OCI-M1 (cell line): ENCODE results near the gene PGM5.
"Not testable (repeated sequence)": the region's sequence is repeated elsewhere in the genome, so short reads cannot be mapped to it uniquely, and the experiment has no call there.

Source experiments
- DNase-seq: peaks from one replicate; lab custom pipeline; 2025; lab: John Stamatoyannopoulos, UW

Gene PGM5

GRCh38 chr9:68356380-68357118 is at the start of gene PGM5:
Gene PGM5 (plus strand): TSS chr9:68356611. CDS start chr9:68357128, 517 bp downstream.
- not testable (repeated sequence) for DNase-seq

DNA sequence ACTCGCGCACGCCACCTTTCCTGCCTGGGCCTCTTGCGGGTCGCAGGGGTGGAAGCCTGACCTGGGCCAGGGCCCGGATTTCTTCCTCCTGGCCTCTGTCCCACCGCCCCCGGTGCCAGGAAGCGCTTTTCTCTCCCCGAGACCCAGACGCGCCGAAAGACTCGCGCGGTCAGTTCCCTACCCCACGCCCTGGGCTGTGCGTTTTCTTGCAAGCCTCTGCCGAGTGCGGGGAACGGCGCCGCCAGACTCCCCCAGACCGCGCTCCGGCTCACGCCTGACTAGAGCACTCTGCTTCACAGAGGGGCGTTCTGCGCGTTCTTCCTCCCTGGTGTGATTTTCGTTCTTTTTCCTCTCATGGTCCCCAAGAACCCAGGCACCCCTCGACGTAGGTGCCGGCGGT is 49.3 kb upstream of the PGM5 start:
- not testable (repeated sequence) for DNase-seq

DNA sequence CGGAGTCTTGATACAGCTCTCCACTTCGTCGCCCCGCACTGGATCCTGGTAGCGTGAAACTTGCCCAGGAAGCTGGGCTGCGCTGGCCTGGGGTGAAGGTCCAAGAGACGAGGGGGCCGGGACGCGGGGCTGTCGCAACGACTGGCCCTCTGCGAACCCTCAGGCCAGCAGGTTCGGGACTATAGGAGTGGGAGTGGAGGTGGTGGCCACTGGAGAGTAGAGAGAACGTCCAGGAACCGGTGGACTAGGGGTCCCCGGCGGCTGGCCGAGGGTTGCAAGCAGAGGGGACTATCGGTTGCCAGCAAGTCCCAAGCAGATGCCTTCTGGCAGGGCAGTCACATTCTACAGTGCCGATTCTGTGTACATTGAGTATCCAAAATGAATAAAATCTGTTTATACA is 48.8 kb upstream of the PGM5 start:
- DNase-seq, result not testable (repeated sequence)

- not testable (repeated sequence) for DNase-seq
Measured at GRCh38 chr9:68311208-68311607, 45.2 kb upstream of the PGM5 start.

DNA sequence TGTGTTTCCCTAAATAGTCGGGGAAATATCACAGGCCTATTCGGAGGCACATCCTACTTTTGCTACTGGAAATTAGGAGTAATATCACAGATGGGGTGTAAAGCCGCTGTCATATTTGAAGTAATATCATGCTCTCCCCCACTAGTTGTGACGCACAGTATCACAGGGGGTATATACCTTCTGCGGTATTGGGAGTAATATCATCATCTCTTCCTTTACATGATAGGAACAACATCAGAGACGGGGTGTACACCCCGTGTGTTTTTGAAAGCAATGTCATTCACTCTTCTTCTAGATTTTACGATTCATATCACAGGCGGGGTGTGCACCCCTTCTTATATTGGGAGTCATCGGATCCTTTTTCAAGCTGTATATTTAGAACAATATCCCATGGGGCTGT is 38.2 kb upstream of the PGM5 start:
- not testable (repeated sequence) for DNase-seq

DNA sequence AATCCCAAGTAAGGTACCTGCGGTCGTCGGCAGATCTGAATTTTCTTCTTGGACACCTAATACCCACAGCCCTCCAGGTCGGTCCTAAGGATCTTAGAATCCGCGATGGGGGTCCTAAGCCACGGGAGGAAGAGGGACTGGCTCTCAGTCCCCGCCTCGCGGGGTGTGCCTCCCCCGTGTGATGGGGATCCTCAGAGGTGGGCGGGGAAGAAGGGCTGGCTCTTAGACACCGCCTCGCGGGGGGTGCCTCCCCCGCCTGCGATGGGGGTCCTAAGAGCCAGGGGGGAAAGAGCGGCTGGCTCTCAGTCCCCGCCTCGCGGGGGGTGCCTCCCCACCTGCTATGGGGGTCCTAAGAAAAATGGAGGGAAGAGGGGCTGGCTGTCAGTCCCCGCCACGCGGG is 32.7 kb upstream of the PGM5 start:
- not testable (repeated sequence) for DNase-seq

DNA sequence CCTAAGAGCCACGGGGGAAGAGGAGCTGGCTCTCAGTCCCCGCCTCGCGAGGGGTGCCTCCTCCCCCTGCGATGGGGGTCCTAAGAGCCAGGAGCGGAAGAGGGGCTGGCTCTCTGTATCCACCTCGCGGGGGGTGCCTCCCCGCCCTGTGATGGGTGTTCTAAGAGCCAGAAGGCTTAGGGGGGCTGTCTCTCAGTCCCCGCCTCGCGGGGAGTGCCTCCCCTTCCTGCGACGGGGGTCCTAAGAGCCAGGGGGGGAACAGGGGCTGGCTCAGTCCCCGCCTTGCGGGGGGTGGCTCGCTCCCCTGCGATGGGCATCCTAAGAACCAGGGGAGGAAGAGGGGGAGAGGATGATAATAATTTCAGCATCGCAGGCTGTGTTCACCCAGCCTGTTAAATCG is 31.9 kb upstream of the PGM5 start:
- not testable (repeated sequence) for DNase-seq

DNA sequence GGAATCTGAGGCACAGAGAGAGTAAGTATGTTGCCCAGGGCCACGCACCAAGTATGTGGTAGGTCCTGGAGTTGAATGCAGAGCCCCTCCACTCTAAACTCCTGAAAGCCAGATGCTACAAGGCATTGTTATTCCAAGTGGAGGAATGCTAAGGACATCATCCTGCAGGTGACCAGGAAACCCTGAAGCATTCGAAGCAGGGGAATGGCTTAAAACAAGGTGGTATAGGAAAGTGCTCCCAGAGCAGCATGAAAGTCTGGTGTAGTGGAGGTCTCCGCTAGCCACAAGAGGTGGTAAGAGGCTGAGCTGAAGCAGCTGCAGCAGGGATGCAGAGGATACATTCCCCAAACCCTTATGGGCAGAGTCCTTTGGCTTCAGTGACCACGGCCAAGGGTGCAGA is 27.3 kb upstream of the PGM5 start:
- DNase-seq, result not testable (repeated sequence)

DNA sequence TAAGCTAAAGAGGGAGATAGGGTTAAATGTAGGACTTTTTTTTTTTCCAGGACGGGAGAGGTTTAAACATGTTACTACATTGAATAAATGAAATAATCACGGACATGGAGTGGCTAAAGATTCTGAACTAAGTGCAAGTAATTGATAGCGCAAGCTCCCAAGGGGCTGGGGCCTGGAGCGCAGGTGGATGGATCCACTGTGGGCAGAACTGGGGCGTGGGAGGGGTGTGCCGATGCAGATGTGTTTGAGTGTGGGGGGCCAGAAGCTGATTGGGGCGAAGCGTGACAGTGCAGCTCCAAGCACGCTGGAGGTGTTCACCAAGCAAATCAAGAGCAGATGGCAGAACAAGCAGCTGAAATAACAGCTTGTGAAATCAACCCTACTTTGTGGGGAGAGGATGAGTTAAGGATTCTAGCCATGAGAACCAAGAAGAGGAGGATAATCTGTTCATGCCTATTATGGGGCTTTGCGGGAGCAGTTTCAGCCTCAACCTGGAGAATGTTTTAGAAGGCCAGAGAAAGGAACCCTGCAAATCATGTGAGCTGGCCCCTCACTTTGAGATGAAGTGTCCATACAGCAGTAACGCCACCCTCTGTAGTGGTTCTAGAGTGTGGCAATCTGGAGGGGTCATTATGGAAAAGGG is 25.8 kb upstream of the PGM5 start:
- DNase-seq, result not testable (repeated sequence)

DNA sequence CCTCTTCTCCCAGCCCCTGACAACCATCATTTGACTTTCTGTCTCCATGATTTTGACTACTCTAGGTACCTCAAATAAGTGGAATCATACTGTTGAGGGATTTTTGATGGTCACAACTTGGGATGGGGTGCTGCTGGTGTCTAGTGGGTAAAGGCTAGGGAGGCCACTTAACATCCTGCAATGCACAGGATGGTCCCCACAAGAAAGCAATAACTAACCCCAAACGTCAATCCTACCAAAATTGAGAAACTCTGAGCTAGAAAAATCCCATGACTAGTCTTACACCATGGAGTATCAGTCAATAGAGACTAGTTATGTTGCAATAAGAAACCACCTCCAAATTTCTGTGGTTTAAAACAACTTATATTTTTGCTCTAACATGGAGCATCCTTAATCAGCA is 24.3 kb upstream of the PGM5 start:
- DNase-seq, result not testable (repeated sequence)

DNA sequence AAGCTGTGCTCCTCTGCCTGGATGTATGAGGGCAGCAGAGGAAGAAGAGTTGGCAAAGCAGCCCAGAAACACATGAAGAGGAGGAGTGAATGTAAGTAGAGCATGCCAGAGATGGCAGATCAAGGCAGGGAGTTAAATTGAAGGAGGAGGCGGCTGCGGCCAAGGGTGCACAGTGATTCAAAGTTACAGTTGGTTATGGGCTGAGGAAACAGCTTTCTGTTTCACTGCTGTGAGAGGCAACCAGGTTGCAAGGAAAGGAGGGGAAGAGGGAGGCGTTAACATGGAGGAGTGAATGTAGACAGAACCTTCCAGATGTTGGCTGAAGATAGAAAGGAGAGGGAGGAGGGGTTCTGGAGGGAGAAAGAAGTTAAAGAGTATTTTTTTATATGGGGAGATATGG is 20.5 kb upstream of the PGM5 start:
- not testable (repeated sequence) for DNase-seq

DNA sequence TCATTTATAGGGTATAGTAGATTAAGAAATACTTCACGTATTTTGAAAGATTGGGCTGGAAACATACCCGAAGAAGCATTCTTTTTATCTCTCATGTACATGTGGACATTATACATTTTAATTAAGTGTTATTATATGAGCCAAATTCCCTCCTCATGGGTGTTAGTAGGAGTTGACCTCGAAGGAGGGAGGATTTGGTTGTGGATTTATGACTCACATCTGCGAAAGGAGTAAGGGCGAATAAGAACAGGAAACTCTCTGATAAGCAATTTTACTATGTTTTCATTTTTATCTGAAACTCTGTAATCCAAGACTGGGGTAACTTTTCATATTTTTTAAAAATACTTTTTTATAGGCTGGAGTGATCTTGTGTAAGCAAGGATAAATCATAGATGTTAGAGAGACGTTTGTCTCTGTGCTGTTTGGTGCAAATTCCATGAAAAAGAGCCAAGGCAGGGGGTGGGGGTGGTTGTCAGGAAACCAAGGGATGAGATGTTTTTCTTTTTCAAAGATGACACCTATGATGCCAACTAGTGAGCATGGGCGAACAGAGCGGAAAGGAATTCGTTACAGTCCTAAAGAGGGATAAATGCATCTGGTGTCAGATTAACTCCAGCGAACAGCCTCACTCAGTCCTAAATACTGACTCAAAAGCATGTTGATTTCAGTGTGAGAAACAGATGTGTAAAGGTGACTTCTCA is 19.6 kb upstream of the PGM5 start:
- DNase-seq, result not testable (repeated sequence)

- DNase-seq, result not testable (repeated sequence)
Measured at GRCh38 chr9:68338000-68338399, 18.4 kb upstream of the PGM5 start.

DNA sequence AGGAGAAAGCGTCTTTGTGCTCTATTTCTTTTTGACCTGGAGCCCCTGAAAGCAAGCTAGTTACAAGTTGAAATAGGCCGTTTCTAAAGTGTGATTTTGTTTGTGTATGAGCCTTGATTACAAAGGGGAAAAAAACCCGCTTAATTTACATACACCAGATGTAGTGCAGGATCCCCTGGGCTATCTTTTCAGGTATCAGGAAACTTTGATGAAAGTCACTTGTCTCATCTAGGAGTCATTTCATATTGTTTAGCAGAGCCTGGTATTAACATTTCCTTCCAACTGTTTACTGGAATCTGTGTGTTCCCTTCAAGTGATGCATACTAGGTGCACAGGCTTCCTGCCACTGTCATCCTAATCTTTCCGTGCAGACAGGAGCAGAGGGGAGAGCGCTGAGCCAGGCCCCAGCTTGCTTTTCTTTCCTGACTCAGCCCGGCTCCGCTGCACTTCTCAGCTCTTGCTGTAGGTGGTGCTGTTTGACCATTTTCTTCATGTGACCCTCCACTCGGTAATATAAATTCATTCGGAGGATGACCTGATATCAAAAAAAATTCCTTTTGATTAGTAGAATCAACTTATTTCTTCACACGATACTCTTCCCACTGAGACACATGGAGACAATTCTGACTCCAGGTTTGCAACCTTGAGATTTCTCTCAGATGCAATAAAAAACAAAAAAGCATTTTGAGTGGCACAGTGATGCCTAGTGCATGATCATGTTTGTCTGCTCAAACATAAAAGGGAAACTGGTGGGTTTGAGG is 14.0 kb upstream of the PGM5 start:
- DNase-seq, result not testable (repeated sequence)

DNA sequence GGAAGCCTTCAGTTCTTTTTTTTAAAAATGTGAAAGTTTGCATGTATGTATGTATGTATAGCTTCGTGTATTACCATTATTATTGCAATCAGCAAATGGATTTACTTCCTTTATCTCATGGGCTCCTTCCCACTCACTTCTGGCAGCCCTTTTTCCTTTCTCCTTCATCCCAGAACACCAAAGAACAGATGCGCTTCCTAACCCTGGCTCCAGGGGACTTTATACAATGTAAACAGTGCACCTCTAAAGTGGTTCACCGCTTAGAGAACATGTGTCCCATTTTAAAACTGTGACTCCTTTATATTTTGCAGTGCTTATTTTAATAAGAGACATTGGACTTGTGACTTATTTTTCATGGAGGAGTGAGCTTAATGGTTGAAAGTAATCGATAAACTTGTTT is 13.2 kb upstream of the PGM5 start:
- not testable (repeated sequence) for DNase-seq

DNA sequence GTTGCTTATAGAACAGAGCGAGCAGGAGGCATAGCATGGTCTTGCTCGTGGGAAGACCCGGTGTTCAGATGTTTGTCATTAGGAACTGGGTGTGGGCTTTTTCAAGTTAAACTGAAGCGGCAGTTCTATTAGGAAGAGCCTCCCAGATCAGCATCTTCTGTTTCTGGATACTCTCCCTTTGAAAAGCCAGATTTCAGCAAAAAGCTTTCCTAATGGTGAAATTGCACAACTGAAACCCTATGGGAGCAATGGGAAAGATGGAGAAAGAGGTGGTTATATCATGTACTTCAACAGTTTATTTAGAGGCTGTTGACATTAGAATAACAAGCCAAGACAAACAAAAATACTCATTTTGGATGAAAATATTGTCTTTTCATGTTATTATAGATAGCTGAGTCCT is 12.4 kb upstream of the PGM5 start:
- not testable (repeated sequence) for DNase-seq

GRCh38 chr9:68351689-68352088 is 4.7 kb upstream of the PGM5 start:
- not testable (repeated sequence) for DNase-seq

GRCh38 chr9:68355993-68356379 is 425 bp upstream of the PGM5 start:
- not testable (repeated sequence) for DNase-seq

DNA sequence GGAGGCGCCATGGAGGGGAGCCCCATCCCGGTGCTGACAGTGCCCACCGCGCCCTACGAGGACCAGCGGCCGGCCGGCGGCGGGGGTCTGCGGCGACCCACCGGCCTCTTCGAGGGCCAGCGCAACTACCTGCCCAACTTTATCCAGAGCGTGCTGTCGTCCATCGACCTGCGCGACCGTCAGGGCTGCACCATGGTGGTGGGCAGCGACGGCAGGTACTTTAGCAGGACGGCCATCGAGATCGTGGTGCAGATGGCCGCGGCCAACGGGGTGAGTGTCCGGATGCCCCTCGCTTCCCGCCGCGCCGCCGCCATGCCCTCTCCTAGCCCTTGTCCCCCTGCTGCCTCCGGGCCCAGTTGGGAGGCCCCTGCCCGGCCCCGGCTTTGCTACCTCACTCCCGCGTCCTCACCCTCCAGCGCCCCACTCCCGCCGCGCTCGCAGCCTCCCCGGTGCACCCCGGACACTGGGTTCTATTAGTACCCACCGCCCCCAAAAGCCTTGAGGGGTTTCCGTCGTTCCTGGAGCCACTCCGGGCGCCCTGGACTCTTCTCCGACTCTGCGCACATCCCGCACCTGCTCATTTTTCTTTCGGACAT is 806 bp downstream of the PGM5 start:
- DNase-seq, result not testable (repeated sequence)

GRCh38 chr9:68366933-68367547 is 10.6 kb downstream of the PGM5 start:
- DNase-seq, result not testable (repeated sequence)

DNA sequence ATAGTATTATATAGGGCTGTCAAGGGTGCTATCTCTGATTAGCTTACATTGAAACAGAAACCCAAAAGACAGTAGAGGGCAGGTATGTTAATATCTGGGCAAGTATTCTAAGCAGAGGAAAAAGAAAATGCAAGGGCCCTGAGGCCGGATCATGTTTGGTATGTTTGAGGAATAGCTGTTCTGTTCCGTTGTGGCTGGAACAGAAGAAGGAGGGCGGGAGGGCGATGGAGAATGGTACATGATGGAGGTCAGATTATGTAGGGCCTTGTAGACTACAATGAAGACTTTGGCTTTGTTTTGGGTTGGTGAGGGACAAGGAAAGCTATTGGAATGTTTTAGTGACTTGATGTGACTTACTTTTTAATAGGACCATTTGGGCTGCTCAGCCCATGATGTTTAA is 19.4 kb downstream of the PGM5 start:
- not testable (repeated sequence) for DNase-seq
